ENCODE results near the gene KCNH6.

- TF ChIP-seq POLR2A (IDR thresholded peaks at IDR 0.05) (no peak), POLR2AphosphoS5 (IDR thresholded peaks at IDR 0.05) (no peak), CTCF (IDR thresholded peaks at IDR 0.05) (no peak), EP300 (IDR thresholded peaks at IDR 0.05) (no peak)
Observed at GRCh38 chr17:63542218-63542545, 19.0 kb downstream of the KCNH6 start.
